ENCODE measurements around the gene DPEP1. TPM values are rescaled to one million over a fixed set of nuclear protein-coding genes. Genes with fewer than 3 reads are reported as not detected.

Gene DPEP1
- total and polyA plus RNA-seq, 2 donors (not counting 3 experiments of a cell fraction or from before 2014, with no cell fraction given), result 0.37 to 0.44 TPM

- Histone ChIP-seq H3K4me2 (ENCODE audit: insufficient read depth, low read length) (peak overlapping the region; percentile 43), H3K79me2 (ENCODE audit: control insufficient read depth, insufficient read depth, low read length) (peaks cover 39% of the 10 kb centered on the region), H2AFZ (ENCODE audit: low read depth, low read length) (no peak overlapping the region), H3K36me3 (ENCODE audit: control insufficient read depth in 2 of 2, extremely low read depth in 1 of 2, insufficient read depth in 2 of 2, low read length in 2 of 2) (peaks cover 0 to 6% of the 10 kb centered on the region in 2 experiments), H3K4me1 (ENCODE audit: control insufficient read depth, extremely low read depth, insufficient read depth, low read length) (peaks cover 13% of the 10 kb centered on the region), H3K9me3 (replicated peaks; ENCODE audit: control insufficient read depth, insufficient read depth, low read length) (no peaks in the 10 kb centered on the region), H3K27ac (ENCODE audit: insufficient read depth, low read depth, low read length) (no peak overlapping the region), H3K9me1 (replicated peaks; ENCODE audit: control insufficient read depth, extremely low read depth, insufficient read depth, low read length) (no peaks in the 10 kb centered on the region), H3K4me3 (replicated peaks in 1 of 3; ENCODE audit: insufficient read depth in 1 of 3, low read depth in 1 of 3, low read length in 3 of 3) (peak overlapping the region; percentile 68 to 98 (median 74)), H4K20me1 (replicated peaks; ENCODE audit: control insufficient read depth, extremely low read depth, insufficient read depth, low read length) (no peaks in the 10 kb centered on the region), H3K27me3 (ENCODE audit: control insufficient read depth in 2 of 2, insufficient read depth in 2 of 2, low read length in 2 of 2) (no peaks in the 10 kb centered on the region), H3K9ac (replicated peaks; ENCODE audit: extremely low read depth, insufficient read depth, low read length) (peak overlapping the region; percentile 89)
- CTCF ChIA-PET, result interaction anchor here (1.8 kb wide), 1 partner anchor 41 kb away, joined by 8 read pairs; no protein-coding TSS in a partner anchor
- intact Hi-C loops (cut with micrococcal nuclease) (no loop called here), dilution Hi-C loops (cut with MboI; ENCODE audit: extremely low pct_ligation_motif_present, low sequenced_read_pairs) (no loop called here)
- BruUV-seq (replicated peaks), result no TSS peak
- FAIRE-seq (no peak), DNase-seq (ENCODE audit: low read depth, low spot score) (no peak)
- no peak for TF ChIP-seq MYC (IDR thresholded peaks at IDR 0.05; ENCODE audit: low read depth, low read length)
- TF ChIP-seq POLR2A (IDR thresholded peaks at IDR 0.05; ENCODE audit: low read depth, low read length), result no peak
- POLR2A ChIA-PET, result no interaction called here
These were observed 43.1 kb downstream of the DPEP1 start for GRCh38 chr16:89656435-89657121.

DNA sequence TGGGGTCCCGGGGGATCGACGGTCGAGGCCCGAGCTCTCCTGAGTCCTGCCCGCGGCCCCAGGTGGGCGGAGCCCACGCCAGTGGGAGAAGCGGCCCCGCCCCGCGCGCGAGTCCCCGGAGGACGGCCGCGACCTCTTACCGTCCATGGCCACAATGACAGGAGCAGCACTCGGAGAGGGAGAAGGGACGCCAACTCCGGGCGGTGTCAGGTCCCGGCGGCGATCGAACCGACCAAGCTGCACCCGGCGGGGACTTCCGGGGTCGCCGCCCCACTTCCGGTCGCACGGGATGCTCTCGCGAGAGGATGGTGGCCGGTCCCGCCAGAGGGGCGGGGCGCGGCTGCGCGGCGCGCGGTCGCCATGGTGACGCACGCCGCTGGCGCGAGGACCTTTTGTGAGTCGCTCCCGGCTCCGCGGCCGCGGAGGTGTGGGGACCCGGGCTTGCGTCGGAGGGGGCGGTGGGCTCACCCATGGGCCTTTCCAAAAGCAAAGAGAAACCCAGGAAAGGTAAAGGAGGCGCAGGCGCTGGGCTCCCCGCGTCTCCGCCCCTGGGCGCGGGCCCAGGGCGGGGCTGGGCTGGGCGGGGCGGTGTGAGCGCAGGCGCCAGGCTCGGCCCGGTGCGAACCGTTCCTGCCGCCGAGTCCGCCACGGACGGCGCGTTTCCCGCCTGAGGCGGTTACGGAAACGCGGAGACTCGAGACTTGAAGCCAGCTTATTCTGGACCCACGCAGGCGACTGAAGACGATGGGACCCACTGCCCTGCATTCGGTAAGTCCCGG lies 44.2 kb downstream of the DPEP1 start, which contains the start of the genes CHMP1A and SPATA33:
Gene CHMP1A, minus strand, starts transcription at position 267 of the 779 bp plus-strand sequence. Its CDS starts 120 bp downstream, at position 147.
Gene SPATA33, plus strand, starts transcription at position 395 of the 779 bp plus-strand sequence. Its CDS starts 76 bp downstream, at position 471.
- Histone ChIP-seq H3K4me1 (ENCODE audit: control insufficient read depth, extremely low read depth, insufficient read depth, low read length) (peaks cover 13% of the 10 kb centered on the region), H3K9me1 (replicated peaks; ENCODE audit: control insufficient read depth, extremely low read depth, insufficient read depth, low read length) (no peaks in the 10 kb centered on the region), H3K4me2 (ENCODE audit: insufficient read depth, low read length) (peak within 1 kb of the TSS; percentile 51), H3K9ac (replicated peaks; ENCODE audit: extremely low read depth, insufficient read depth, low read length) (peak within 1 kb of the TSS; percentile 89), H3K27ac (ENCODE audit: insufficient read depth, low read depth, low read length) (peak within 1 kb of the TSS; percentile 49), H3K36me3 (ENCODE audit: control insufficient read depth in 2 of 2, extremely low read depth in 1 of 2, insufficient read depth in 2 of 2, low read length in 2 of 2) (peaks cover 0 to 4% of the 10 kb centered on the region in 2 experiments), H2AFZ (ENCODE audit: low read depth, low read length) (peak within 1 kb of the TSS; percentile 87), H3K79me2 (ENCODE audit: control insufficient read depth, insufficient read depth, low read length) (peaks cover 36% of the 10 kb centered on the region), H3K27me3 (ENCODE audit: control insufficient read depth in 2 of 2, insufficient read depth in 2 of 2, low read length in 2 of 2) (no peaks in the 10 kb centered on the region), H3K9me3 (replicated peaks; ENCODE audit: control insufficient read depth, insufficient read depth, low read length) (no peaks in the 10 kb centered on the region), H4K20me1 (replicated peaks; ENCODE audit: control insufficient read depth, extremely low read depth, insufficient read depth, low read length) (no peaks in the 10 kb centered on the region), H3K4me3 (replicated peaks in 1 of 3; ENCODE audit: insufficient read depth in 1 of 3, low read depth in 1 of 3, low read length in 3 of 3) (peak within 1 kb of the TSS; percentile 68 to 98 (median 74))
- peak; percentile 86 for DNase-seq (ENCODE audit: low read depth, low spot score)
- ChIA-PET CTCF (interaction anchor here (0.6 to 1.6 kb wide), 4 partner anchors 9 to 43 kb away, joined by 3 to 5 read pairs (median 4); partner anchors contain the start of gene CDK10), POLR2A (no interaction called here)
- TF ChIP-seq POLR2A (IDR thresholded peaks at IDR 0.05; ENCODE audit: low read depth, low read length) (peak; percentile 70), MYC (IDR thresholded peaks at IDR 0.05; ENCODE audit: low read depth, low read length) (peak; percentile 28), EZH2 (IDR thresholded peaks at IDR 0.05; ENCODE audit: borderline replicate concordance, low read depth, low read length, severe bottlenecking) (no peak), GATA2 (IDR thresholded peaks at IDR 0.05; ENCODE audit: insufficient read depth, insufficient read length, low read depth, low read length) (no peak), JUN (IDR thresholded peaks at IDR 0.05; ENCODE audit: borderline replicate concordance, insufficient read depth, insufficient read length, low read depth) (no peak), MAX (IDR thresholded peaks at IDR 0.05; ENCODE audit: insufficient read depth, insufficient read length) (no peak), FOS (IDR thresholded peaks at IDR 0.05; ENCODE audit: borderline replicate concordance, insufficient read depth, low read length) (no peak), POLR2AphosphoS5 (IDR thresholded peaks at IDR 0.05; ENCODE audit: insufficient read depth, low read depth, low read length) (peak; percentile 95)
- TF ChIP-seq, protein P1, sequence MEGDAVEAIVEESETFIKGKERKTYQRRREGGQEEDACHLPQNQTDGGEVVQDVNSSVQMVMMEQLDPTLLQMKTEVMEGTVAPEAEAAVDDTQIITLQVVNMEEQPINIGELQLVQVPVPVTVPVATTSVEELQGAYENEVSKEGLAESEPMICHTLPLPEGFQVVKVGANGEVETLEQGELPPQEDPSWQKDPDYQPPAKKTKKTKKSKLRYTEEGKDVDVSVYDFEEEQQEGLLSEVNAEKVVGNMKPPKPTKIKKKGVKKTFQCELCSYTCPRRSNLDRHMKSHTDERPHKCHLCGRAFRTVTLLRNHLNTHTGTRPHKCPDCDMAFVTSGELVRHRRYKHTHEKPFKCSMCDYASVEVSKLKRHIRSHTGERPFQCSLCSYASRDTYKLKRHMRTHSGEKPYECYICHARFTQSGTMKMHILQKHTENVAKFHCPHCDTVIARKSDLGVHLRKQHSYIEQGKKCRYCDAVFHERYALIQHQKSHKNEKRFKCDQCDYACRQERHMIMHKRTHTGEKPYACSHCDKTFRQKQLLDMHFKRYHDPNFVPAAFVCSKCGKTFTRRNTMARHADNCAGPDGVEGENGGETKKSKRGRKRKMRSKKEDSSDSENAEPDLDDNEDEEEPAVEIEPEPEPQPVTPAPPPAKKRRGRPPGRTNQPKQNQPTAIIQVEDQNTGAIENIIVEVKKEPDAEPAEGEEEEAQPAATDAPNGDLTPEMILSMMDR (IDR thresholded peaks at IDR 0.05; ENCODE audit: extremely low read depth in 1 of 2, insufficient read depth in 1 of 2, low read depth in 1 of 2, low read length in 2 of 2), result no peak
- dilution Hi-C loops (cut with MboI; ENCODE audit: extremely low pct_ligation_motif_present, low sequenced_read_pairs) (no loop called here), intact Hi-C loops (cut with micrococcal nuclease) (no loop called here)
- FAIRE-seq, result peak; percentile 88
- TSS peak; percentile 70 for BruUV-seq (replicated peaks)

Data from endothelial cell of umbilical vein (primary cell).